ENCODE measurements around the gene IL36G.

DNA sequence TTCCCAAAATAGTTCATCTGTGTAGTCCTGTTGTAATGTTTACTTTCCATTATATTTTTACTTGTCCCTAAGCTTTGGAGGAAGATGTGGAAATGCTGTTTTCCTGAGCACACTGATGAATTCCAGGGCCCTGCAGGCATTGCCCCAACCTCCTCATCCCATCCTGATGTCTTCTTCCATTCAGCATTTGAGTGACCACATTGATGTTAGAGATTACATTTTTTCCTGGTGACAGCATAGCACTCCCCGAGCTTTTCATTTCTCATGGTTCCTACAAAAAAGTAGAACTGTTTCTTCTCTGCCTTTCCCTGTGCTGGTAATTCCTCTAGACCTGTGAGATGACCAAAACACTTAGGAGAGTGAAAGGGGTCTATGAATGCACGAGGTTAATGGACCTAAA lies 32.3 kb downstream of the IL36G start:
- TF ChIP-seq CTCF (IDR thresholded peaks at IDR 0.05 in 2 of 3, conservative IDR thresholded peaks at IDR 0.05 in 1 of 3; ENCODE audit: insufficient read depth in 2 of 3, low read depth in 1 of 3, low read length in 3 of 3) (no peak), SNIP1 (IDR thresholded peaks at IDR 0.05; ENCODE audit: low read depth) (no peak), TCF7L2 (IDR thresholded peaks at IDR 0.05; ENCODE audit: low read depth, low read length) (no peak), MYC (IDR thresholded peaks at IDR 0.05; ENCODE audit: low read depth, low read length) (no peak), MYC (CRISPR knock-in tag; IDR thresholded peaks at IDR 0.05; ENCODE audit: borderline replicate concordance, low read depth) (no peak), SMAD2 (IDR thresholded peaks at IDR 0.05; ENCODE audit: low read depth, low read length) (no peak), SMAD3 (CRISPR knock-in tag; conservative IDR thresholded peaks at IDR 0.05) (no peak), ELK3 (CRISPR knock-in tag; IDR thresholded peaks at IDR 0.05) (no peak), SPI1 (IDR thresholded peaks at IDR 0.05; ENCODE audit: borderline replicate concordance, low read depth, low read length) (no peak), ATF3 (IDR thresholded peaks at IDR 0.05) (peak; percentile 74; the same call in 1 of the 2 replicates), ATF3 (CRISPR knock-in tag; conservative IDR thresholded peaks at IDR 0.05) (no peak), YY1 (IDR thresholded peaks at IDR 0.05; ENCODE audit: borderline replicate concordance in 1 of 3, control insufficient read depth in 1 of 3, extremely low read depth in 1 of 3, insufficient read depth in 3 of 3, insufficient read length in 1 of 3, insufficient replicate concordance in 2 of 3, low read depth in 1 of 3, low read length in 2 of 3) (no peak)
- TF ChIP-seq, protein P1, sequence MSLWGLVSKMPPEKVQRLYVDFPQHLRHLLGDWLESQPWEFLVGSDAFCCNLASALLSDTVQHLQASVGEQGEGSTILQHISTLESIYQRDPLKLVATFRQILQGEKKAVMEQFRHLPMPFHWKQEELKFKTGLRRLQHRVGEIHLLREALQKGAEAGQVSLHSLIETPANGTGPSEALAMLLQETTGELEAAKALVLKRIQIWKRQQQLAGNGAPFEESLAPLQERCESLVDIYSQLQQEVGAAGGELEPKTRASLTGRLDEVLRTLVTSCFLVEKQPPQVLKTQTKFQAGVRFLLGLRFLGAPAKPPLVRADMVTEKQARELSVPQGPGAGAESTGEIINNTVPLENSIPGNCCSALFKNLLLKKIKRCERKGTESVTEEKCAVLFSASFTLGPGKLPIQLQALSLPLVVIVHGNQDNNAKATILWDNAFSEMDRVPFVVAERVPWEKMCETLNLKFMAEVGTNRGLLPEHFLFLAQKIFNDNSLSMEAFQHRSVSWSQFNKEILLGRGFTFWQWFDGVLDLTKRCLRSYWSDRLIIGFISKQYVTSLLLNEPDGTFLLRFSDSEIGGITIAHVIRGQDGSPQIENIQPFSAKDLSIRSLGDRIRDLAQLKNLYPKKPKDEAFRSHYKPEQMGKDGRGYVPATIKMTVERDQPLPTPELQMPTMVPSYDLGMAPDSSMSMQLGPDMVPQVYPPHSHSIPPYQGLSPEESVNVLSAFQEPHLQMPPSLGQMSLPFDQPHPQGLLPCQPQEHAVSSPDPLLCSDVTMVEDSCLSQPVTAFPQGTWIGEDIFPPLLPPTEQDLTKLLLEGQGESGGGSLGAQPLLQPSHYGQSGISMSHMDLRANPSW (CRISPR knock-in tag; IDR thresholded peaks at IDR 0.05), result no peak

All from K562 (cell line).